Activated CD4-positive, CD25-positive, alpha-beta regulatory T cell treated with anti-CD3 and anti-CD28 coated beads, Interleukin-2, amount 50 U/mL, for 24 hours (primary cell): ENCODE measurements around the gene AFDN.
A peak's percentile ranks its signal among the peaks of the same experiment; 100 is the strongest.

Experiments
- ATAC-seq, 2 donors: fragments of 150-1000 bp; cut with Tn5 transposase; one replicate each; pipeline ENCODE4 v1.10.0; 2021; ENCODE audit warnings: mild to moderate bottlenecking in 1 of 2, moderate library complexity in 1 of 2

AFDN gene

DNA sequence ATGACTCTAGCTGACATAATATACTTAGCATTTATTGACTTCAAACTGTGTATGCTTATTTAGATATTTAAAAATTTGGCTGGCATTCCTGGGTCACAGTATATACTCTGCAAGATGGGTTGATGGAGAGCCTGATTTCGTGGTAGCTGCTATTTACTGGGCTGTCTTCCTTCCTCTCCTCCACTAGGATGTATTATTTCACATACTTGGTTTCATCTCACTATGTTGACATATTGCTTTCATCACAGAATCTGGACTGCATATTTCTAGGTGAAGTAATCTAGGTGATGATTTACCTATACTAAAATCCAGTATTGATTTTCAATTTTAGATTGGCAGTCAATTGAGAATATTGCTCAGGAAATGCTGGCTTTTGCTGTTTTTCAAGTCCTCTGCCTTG, 15.7 kb downstream of the AFDN start:
- no peak for ATAC-seq

DNA sequence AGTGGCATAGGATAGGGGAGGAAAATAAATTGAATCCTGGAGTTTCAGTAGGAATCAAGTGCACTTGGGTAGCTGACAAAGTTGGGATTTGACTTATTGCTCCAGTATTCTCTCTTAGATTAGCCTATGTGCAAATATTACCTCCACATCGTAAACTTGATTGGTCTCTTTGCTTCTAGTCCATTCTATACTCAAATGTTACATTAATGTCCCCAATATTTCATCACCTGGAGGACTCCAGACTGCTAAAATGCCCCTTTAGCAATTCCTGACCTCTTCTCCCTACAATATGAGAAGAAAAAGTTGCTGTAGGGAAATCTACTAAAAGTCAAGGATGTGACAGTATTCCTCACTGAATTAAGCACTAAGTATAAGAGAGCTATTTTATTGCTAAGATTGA, 16.3 kb downstream of the AFDN start:
- no peak for ATAC-seq

DNA sequence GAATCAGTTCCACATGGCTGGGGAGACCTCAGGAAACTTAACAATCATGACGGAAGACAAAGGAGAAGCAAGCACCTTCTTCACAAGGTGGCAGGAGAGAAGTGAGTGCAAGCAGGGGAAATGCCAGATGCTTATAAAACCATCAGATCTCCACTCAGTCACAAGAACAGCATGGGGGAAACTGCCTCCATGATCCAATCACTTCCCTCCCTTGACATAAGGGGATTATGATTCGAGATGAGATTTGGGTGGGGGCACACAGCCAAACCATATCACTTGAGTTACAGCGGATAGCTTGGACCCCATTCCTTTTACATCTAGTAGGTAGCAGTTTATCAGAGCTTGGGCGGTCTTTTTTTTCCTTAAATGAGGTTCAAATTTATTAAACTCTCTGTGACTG, 19.1 kb downstream of the AFDN start:
- no peak for ATAC-seq

DNA sequence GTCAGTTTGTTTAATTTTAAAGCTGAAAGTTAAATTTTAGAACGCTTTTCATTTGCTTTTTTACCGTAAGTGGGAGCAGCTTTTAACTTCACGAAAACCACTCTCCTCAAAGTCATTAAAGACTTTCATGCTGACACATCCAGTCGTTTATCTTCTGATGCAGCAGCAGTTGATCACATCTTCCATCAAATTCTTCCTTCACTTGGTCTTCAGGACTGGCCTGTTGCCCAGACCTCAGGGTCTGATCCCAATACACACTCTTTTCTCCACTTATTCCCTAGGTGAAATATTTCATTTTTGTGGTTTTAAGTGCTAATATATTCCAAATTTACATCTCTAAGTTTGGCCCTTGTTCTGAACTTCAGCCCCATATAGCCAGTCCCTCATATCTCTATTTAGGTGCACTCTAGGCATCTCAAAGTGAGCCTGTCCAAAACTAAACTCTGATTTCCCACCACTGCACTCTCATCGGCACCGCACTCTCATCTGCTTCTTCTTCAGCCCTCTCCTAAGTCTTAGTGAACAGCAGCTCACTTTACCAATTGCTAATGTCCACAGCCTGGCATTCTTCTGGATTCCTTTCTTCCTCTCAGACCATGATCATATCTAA, 20.4 kb downstream of the AFDN start:
- no peak for ATAC-seq

DNA sequence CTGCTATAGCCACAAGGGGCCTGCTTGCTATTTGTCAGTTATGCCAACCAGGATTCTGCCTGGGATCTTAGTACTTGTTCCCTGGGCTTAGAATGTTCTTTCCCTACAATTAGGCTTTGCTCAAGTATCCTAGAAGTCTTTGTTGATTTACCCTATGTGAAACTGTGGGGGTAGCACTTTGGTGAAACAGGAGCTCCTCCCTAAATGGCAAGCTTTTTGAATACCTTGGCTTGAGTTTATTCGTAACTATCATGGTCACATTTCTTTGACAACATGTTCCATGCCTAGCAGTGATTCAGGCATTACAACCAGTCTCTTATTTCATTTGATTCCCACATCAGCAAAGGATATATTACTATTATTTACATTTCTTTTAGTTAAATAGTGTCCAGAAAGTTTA, 21.2 kb downstream of the AFDN start:
- ATAC-seq = no peak

DNA sequence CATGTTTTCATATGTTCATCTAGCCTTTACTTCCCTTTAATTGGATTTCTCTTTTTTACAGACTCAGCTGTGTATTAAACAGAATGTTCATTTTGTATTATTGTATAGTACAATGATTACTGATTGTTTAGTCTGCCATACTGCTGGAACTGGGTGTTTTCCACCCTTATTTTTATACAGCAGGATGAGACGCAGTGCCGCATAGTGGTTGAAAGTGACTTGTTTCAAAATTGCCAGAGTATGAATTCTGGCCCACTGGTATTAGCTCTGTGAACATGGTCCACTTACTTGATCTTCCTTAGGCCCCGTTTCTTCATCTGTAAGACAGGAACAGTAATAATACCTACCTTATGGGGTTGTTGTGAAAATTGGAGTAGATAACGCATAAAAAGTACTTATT, 22.1 kb downstream of the AFDN start:
- ATAC-seq = no peak

DNA sequence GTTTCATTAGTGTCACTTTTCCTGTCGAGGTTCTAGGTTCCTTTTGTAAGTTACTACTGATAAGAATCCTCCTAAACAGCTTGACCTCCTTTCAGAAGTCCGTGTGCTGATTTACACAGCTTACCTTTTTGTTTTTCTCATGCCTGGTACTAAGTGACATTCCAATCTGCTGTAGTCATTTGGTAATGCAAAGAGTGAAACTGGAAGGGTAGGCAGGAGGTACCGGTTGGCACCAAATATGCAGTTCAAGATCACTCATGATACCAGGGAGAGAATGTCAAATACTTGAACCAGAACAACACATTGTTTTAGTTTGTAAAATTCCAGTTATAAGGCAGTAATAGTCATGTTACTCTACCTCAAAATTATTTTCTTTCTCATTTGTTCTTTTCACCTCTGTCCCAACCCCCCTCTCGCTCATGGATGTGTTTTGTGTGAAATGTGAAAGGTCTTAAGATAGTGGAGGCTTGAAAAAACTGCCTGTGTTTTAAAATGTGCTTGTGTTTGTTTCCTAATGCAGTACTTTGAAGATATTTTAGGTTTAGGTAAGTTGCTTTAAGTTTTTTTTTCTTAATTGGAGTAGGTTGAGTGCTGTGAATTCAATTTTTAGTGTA, 23.2 kb downstream of the AFDN start:
- no peak for ATAC-seq

DNA sequence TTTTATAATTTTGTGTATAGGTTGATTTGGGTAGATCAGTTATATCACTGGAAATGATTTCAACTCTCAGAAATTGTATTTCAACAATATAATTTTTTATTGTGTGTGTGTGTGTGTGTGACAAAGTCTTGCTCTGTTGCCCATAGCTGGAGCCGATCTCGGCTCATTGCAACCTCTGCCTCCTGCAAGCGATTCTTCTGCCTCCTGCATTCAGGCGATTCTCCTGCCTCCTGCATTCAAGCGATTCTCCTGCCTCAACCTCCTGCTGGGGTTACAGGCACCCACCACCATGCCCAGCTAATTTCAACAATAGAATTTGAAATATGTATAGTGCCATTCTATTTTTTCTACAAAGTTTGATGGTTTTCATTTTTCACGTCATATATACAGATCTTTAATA, 24.1 kb downstream of the AFDN start:
- no peak for ATAC-seq

DNA sequence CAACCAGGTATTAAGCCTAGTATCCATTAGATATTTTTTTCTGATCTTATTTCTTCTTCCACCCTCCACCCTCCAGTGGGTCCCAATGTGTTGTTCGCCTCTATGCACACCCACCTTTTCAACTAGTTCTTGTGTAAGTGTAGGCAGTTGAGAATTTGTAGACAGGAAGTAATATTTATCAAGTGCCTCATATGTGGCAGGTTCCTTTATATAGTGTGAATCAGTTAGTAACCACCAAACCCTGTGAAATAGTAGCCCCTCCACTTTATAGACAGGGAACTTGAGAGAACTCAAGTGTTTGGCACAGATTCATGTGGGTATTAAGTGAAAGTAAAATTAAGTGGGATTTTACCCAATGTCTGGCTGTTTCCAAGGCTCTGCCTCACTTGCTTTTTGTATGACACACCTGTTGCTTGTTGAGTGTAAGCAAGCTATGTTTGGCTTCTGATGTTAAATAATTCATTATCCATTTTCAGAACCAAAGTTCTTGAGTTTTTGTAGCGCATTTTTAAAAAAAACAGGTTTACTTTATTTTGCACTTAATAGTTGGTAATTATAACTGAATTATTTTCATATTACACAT, 24.8 kb downstream of the AFDN start:
- peak in 1 of 2 donors; percentile 25 for ATAC-seq

DNA sequence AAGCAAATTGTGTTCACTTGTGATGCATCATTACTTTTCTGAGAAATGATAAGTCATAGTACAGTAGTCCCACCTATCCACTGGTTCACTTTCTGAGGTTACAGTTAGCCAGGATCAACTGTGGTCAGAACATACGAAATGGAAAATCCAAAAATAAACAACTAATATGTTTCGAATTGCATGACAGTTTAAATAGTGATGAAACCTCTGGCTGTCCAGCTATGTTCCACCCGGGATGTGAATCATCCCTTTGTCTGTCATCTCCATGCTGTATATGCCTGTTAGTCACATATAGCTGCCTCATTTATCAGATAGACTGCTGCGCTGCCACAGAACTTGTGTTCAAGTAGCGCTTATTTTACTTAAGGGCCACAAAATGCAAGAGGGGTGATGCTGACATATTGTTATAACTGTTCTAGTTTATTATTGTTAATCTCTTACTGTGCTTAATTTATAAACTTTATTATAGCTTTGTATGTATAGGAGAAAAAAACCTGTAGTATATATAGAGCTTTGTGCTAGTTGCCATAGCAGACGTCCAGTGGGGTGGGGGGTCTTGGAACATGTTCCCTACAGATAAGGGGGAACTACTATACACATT, 29.2 kb downstream of the AFDN start:
- ATAC-seq = peak; percentile 71 to 72

DNA sequence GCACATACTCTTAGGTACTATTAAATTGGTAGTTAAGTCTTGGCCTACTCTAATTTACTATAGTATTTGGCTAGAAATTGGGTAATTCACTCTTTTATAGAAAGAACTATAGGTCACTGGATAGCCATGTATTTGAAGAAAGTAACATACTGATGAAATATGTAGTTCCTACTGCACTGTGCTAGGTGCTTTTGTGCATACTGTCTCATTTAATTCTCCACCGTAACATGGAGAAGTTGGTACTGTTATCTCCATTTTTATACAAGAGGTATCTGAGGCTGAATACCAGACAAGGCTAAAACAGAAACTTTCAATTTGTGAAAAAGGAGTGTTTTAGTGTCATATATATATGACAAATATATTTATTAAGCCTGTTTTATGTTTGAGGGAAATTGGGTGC, 29.8 kb downstream of the AFDN start:
- ATAC-seq = no peak

DNA sequence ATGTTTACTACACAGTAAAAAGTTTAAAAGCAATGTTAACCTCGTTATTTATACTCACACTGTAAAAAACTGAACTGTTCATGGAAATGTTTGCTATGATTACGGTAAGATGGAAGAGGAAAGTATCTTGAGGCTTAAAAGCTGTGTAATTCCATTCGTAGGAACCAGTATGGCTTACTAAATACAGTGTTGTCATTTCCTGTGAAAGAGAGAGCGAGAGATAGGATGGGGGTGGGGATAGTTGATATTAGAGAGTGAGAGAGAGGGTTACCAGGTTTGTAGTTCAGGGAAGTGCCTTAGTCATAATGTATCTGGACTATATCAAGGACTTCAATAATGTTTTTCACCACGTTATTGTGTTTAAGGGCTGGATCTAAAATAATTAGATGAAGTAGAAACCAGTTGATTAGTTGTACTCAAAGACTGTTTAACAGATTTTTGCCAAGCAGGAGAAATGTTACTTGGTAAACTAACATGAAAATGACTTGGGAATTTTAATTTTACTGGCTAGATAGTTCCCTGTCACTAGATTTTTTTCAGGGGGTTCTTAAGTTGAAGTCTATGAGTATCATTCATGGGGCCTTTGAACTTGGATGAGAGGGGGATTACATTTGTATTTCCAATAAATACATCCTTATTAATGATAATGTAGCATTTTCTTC, 30.4 kb downstream of the AFDN start:
- peak in 1 of 2 donors; percentile 70 for ATAC-seq

DNA sequence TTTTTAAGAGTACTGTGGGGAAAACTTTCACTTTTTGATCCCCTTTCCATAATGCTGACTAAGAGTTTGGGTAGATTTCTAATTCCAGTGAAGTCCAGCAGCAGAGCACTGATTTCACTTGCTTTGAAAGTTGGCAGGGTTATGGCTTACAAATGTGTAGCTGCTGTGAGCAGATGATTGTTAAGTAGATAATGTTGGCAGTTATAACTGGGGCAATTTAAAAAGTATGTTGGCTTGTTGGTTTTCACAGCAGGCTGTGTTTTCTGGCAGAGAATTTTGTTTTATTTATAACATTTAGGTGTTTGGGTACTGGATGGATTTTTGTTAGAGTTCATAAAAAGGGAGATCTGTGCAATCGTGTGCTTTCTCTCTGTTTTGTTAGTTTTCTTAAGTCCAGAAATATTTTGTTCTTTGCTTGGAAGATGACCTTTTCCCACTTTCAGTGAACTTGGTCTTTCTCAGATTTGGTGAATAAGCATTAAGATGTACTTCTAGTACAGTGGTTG, 31.4 kb downstream of the AFDN start:
- no peak for ATAC-seq

DNA sequence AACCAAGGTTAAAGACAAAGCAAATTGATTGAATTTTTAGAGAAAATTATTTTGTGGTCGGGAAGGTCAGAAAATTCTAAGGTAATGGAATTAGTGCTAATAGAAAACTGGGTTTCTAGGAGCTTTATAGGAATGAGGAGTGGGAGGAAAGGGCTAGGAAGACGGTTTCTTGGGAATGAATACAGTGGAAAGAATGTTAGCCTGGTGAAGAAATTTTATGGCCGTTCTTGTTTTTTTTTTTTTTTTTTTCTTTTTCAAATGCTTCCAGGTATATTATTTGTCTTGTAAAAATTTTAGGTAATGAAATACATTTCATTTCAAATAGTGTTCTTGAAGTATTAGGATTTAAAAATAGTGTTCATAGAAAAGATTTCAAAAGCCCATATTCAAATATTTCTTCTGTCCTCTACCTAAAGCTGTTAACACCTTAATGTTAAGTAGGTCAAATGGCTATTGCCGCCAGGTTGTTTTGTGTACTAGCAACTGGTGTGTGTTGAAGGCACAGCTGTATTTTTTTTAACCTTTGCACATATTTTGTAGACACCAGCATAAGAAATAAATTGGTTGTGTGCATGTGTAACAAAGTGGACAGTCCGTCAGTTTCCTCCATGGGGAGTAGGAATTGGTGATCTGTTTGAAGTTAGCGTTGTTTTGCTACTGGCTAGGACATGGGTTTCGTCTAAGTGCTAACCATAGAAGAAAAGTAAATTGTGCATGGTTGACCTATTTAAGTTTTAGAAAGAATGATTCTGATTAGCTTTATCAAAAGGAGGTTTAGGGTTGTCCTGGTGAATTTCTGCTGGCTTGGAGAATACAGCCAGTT, 32.3 kb downstream of the AFDN start:
- no peak for ATAC-seq

DNA sequence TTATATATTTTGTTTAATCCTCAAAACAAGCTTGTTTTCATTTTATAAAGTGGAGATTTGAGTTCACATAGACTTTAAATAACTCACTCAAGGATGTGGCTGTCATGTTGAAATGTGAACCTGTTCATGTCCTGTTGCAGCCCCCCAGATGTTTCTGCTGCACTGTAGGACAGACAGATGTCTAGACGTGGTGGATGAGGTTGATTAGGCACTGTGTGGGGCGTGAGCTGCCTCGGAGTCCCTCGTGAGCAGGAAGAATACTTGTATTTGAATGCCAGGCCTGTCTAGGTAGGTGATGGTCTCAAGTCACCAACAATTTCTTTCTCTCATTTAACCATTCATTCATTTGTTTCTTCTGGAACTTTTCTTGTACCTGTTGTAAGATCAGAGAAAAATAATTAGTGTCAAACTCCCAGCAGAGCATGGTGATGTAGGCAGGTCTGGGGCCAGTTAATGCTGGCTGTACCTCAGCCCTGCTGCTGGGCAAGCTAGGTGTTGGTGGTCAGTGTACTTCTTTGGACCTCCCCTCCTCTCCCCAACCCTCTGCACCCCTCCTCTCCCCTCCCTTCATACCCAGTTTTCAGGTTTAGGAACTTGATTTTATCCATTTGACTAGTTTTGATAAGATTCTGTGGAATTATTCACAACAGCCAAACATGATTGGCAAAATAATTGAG, 34.0 kb downstream of the AFDN start:
- ATAC-seq = no peak

DNA sequence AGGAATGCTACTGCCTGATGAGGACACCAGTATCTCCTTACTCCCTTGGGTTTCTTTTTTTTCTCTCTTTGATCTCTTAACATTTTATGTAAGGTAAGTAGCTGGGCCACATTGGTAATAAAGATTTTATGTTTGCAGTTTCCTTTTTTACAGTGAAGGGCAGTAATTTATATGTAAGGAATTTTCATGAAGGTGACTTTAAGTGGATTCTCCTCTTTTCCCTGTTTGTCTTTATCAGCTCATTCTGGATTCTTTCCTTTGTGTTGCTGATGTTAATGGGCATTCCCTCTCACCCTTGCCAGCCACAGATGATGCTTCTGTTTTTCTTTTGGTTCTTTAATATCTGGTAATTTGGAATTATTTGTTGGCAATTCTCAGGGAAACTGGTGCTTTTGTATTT, 34.7 kb downstream of the AFDN start:
- no peak for ATAC-seq

DNA sequence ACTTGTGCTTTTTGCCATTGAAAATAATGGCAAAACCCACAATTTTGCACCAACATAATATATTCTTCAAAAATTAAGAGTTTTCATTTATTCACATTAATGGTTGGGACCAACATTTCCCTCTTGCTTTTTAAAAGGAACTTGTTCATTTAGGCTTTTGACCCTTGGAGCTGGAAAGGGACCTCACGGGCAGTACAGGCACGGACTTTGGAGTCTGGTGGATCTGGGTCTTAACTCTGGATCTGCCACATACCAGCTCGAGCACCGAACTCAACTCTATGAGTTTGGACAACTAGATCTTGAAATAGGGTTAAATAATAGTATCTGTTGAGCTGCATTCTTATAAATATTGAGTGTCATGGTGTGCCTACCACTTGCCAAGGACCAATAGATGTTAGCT, 37.2 kb downstream of the AFDN start:
- no peak for ATAC-seq

DNA sequence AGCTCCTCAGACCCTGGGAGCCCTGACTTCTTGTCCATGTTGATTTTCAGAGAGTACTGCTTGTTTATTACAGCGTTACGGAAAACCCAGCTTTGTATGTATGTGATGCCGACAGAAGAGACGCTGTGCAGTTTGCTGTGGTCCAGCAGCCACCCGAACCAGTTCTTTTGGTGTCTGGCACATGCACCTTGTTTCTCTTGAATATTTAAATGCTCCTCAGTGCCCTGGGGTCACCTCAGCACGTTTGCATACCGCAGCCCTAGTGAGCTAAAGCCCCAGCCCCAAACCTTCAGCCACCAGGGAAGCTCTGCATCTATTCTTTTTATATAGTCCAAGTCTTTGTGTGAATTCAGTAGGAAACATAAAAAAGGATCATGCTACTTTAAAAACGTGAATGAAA, 39.9 kb downstream of the AFDN start:
- ATAC-seq = no peak

DNA sequence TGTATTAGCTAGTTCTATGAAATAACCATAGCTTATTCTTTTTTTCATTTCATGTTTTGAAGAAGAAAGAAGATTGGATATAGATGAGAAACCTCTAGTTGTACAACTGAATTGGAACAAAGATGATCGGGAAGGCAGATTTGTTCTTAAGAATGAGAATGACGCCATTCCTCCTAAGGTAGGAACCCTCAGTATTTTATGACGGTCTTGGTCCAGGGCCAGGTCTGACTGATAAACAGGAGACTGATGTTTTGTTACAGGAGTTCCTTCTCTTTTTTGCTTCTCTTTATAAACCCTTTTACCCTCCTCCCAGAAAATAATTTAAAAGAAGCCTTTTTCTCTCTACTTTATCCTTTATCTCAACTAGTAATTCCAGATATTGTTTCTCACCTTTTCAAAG, 43.6 kb downstream of the AFDN start:
- no peak for ATAC-seq

DNA sequence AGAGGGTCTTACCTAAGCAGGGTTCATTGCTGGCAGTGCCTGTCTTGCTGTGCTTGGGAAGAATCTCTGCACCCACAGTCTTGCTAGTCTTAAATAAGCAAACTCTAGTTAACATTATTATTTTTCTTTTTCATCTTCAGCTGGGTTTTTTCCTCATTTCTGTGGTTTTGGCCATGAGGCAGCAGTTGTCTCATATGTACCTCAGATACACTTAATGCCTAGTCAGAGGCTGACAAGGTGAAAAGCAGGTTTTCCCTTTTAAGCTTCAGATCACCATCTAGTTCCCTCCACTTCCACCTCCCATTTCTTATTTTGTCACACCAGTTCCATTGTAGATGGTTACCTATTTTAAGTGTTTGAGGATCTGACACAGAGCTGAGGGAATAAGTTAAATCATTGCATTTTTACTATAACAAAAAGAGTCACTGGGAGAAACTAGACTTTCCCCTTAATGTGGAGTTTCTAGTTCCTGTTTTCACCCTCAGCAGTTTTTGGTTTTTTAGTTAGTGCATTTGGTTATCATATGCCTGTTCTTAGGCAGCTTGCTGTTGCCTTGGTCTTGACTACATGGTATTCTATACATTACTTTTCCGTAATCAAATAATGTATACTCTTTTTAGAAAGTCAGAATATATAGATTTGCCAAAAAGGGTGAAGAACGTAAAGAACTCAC, 46.0 kb downstream of the AFDN start:
- no peak for ATAC-seq

DNA sequence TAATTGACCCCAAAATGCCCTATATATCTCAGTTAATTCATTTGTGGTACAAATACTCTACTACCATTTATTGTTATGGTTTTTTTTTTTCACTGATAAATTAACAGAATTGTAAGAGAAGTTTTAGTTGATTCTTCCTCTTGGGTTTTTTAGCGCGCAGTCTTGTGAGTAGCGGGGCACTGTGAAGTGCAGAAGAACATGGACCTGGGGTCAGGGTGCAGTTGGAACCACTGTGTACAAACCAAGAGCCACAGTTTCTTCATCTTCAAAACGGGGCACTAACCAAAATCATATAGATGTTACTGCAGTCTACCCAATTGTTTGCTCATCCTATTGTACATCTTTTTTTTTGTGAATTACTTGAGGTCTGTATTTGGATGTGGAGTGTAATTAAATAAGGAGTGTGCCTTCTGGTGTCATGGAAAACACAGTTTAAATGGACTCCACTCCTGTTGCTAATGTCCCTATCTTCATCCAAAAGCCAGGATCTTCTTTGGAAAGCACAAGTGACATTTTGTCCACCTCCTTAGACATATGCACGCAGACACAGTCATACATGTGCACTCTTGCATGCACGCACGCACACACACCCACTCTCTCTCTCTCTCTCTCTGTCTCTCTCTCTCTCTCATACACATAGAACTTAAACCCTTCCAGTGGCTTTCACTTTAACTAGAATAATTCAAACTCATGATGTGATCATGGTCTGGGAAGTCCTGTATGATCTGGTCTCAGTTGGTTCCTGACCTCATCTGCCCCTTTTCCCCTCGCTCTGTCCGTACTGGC, 51.5 kb downstream of the AFDN start:
- no peak for ATAC-seq
